Heart right ventricle (tissue), 16 donors: ENCODE measurements around the gene MTMR3. TPM values are rescaled to one million over a fixed set of nuclear protein-coding genes. Genes with fewer than 3 reads are reported as not detected.
"Not testable (repeated sequence)": the region's sequence is repeated elsewhere in the genome, so short reads cannot be mapped to it uniquely, and the experiment has no call there.

Source experiments
- ATAC-seq, 8 donors: fragments of 200-7000 bp; cut with Tn5 transposase; one replicate each; pipeline ENCODE4 v1.9.1; 2020; ENCODE audit warnings: mild to moderate bottlenecking in 8 of 8, moderate library complexity in 8 of 8, moderate number of reproducible peaks in 1 of 8
- DNase-seq, 2 donors: peaks; one replicate each; pipeline ENCODE4 v3.0.0-alpha.2; 2020
- H3K27ac ChIP-seq, 10 donors: fragments of 200-600 bp; sonication (generic) in 2 of 10; one replicate each; pipeline versions ENCODE4 v1.5.0 to v1.8.0; 2020 to 2022; ENCODE audit warnings: mild to moderate bottlenecking in 3 of 10
- H3K27me3 ChIP-seq, 7 donors: fragments of 200-600 bp; one replicate each; pipeline ENCODE4 v1.8.0; 2021 to 2022; ENCODE audit warnings: mild to moderate bottlenecking in 2 of 7
- H3K36me3 ChIP-seq, 9 donors: fragments of 200-600 bp; sonication (generic) in 1 of 9; one replicate each; pipeline versions ENCODE4 v1.5.0 to v1.8.0; 2020 to 2022; ENCODE audit warnings: mild to moderate bottlenecking in 2 of 9
- H3K4me1 ChIP-seq, 9 donors: fragments of 200-600 bp; sonication (generic) in 1 of 9; one replicate each; pipeline versions ENCODE4 v1.5.0 to v1.8.0; 2020 to 2022; ENCODE audit warnings: mild to moderate bottlenecking in 4 of 9
- H3K4me3 ChIP-seq, 10 donors: fragments of 200-600 bp; sonication (generic) in 2 of 10; one replicate each; pipeline versions ENCODE4 v1.5.0 to v1.8.0; 2020 to 2022; ENCODE audit warnings: mild to moderate bottlenecking in 7 of 10, moderate library complexity in 2 of 10
- H3K9me3 ChIP-seq, 11 donors: fragments of 200-600 bp in 10 of 11; sonication (generic) in 2 of 11; one replicate each; pipeline versions ENCODE4 v1.5.0 to v1.8.0; 2013 to 2022; ENCODE audit warnings: mild to moderate bottlenecking in 2 of 11, control low read depth in 1 of 11, moderate library complexity in 1 of 11
- CTCF ChIP-seq, 9 donors: fragments of 200-600 bp; sonication (generic) in 2 of 9; IDR thresholded peaks; one replicate each; pipeline versions ENCODE4 v1.5.0 to v1.8.0; 2021 to 2022; ENCODE audit warnings: antibody characterized with exemption in 9 of 9, mild to moderate bottlenecking in 5 of 9, moderate library complexity in 1 of 9
- WGBS, 2 donors: extraction: QIAGEN DNeasy Blood & Tissue Kit; methylation state at CpG; one replicate each; pipeline ENCODE4 v1.1.7; 2013; ENCODE audit warnings: inconsistent platforms in 1 of 2; 5-methylcytosine and 5-hydroxymethylcytosine counted together
- intact Hi-C, 10 donors: fragments of 100-400 bp; cut with DNase I; formaldehyde crosslinking; loops; one replicate each; pipeline versions ENCODE4 v1.11.1 to v1.14.2; 2022
- polyA plus RNA-seq, 2 donors: library from polyadenylated mRNA; stranded (reverse); fragments of 200-250 nt; gene quantifications; one replicate each; pipeline ENCODE4 v1.2.3, GENCODE V29; 2013
- total RNA-seq, 10 donors: library from RNA; stranded (reverse); fragmentation: NEBNext Ultra II Directional in 3 of 10; extraction: Animal tissue kit (Norgen Biotek cat#: 25700) in 3 of 10; gene quantifications; one replicate each; pipeline versions ENCODE4 v1.2.1 to v1.2.4, GENCODE V29; 2021 to 2023
- donor health status: Arrhythmogenic right ventricular cardiomyopathy.
- donor health status: ischemic (EF 13 %, LVEDD 7.1; RV severe dilation, severe dysfunction).
- donor health status: healthy with polysubstance abuse.
- donor health status: DM: no; HTN: yes; CAD: no.
- donor health status: DM: no; HTN: no; CAD: no.
- donor health status: ischemic (EF 25% LVEDD 6.9; RV normal size, moderate dysfunction).
- donor health status: ischemic (EF 25% LVEDD 5.7; RV mildly dilated, moderate dysfunction).
- donor health status: healthy.
- donor health status: DM: yes; HTN: yes; CAD: no.
- donor health status: Ischemic cardiomyopathy.
- donor health status: ischemic (EF 35%, LVEDD 5.7; RV mildly dilated, moderate dysfunction).
- donor health status: nonischemic (EF 11% LVEDD 7.7; RV severe dilation, severe dysfunction).
- donor health status: DM: yes; HTN: yes; CAD: no.
- donor health status: PGD.
- donor health status: ischemic (EF 29% LVEDD 5.4; RV normal size, mild dysfunction).
- donor health status: nonischemic (EF 23%, LVEDD 6.1; RV moderate dilation, normal function).

Gene MTMR3
- total and polyA plus RNA-seq, 12 donors, result 9.8 to 42.9 (median 34.6) TPM

DNA sequence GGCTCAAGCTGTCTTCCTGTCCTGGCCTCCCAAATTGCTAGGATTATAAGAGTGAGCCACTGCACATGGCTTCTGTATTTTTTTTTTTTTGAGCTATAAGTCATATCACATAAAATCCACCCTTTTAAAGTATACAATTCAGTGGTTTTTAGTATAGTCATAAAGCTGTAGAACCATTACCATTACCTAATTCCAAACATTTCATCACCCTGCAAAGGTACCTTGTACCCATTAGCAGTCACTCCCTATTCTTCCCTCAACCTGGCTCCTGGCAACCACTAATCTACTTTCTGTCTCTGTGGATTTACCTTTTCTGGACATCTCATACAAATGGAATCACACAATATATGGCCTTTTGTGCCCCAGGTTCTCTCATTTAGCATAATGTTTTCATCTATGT, 84.5 kb downstream of the MTMR3 start:
- Histone ChIP-seq H3K9me3 (no peaks in the 10 kb centered on the region), H3K27me3 (no peaks in the 10 kb centered on the region), H3K4me3 (no peak overlapping the region), H3K36me3 (peaks cover 0 to 23% (median 0%) of the 10 kb centered on the region in 9 donors), H3K27ac (no peak overlapping the region), H3K4me1 (peaks cover 0 to 14% (median 0%) of the 10 kb centered on the region in 9 donors)
- DNase-seq (no peak), ATAC-seq (no peak)
- no peak for TF ChIP-seq CTCF (IDR thresholded peaks at IDR 0.05)
- intact Hi-C loops, result no loop called here

- Histone ChIP-seq H3K27ac (no peak overlapping the region), H3K4me1 (peaks cover 0 to 13% (median 4%) of the 10 kb centered on the region in 9 donors), H3K9me3 (no peaks in the 10 kb centered on the region), H3K27me3 (no peaks in the 10 kb centered on the region), H3K36me3 (peaks cover 0 to 32% (median 4%) of the 10 kb centered on the region in 9 donors), H3K4me3 (no peak overlapping the region)
- no peak for DNase-seq
- WGBS, 2 donors, result 93 to 96% methylated on average over 3 of the region's 3 CpGs
- intact Hi-C loops, result no loop called here
- no peak for TF ChIP-seq CTCF (IDR thresholded peaks at IDR 0.05)
- no peak for ATAC-seq
These were observed 88.6 kb downstream of the MTMR3 start for GRCh38 chr22:29971607-29972006.

- ATAC-seq, result no peak
- Histone ChIP-seq H3K36me3 (peaks cover 0 to 32% (median 4%) of the 10 kb centered on the region in 9 donors), H3K4me1 (peaks cover 0 to 13% (median 4%) of the 10 kb centered on the region in 9 donors), H3K27ac (no peak overlapping the region), H3K4me3 (no peak overlapping the region), H3K9me3 (no peaks in the 10 kb centered on the region), H3K27me3 (no peaks in the 10 kb centered on the region)
- intact Hi-C loops, result no loop called here
- no peak for TF ChIP-seq CTCF (IDR thresholded peaks at IDR 0.05)
- no peak for DNase-seq
- WGBS, 2 donors, result 89 to 94% methylated on average over 2 of the region's 2 CpGs
These were observed 89.1 kb downstream of the MTMR3 start for GRCh38 chr22:29972121-29972520.

GRCh38 chr22:29973269-29973668, 90.3 kb downstream of the MTMR3 start:
- DNase-seq (no peak), ATAC-seq (no peak)
- 66 to 68% methylated on average over 4 of the region's 4 CpGs for WGBS, 2 donors
- intact Hi-C loops, result no loop called here
- TF ChIP-seq CTCF (IDR thresholded peaks at IDR 0.05), result no peak
- Histone ChIP-seq H3K36me3 (peaks cover 0 to 39% (median 4%) of the 10 kb centered on the region in 9 donors), H3K4me3 (no peak overlapping the region), H3K27me3 (no peaks in the 10 kb centered on the region), H3K4me1 (peaks cover 0 to 13% (median 4%) of the 10 kb centered on the region in 9 donors), H3K9me3 (no peaks in the 10 kb centered on the region), H3K27ac (no peak overlapping the region)

- peaks cover 0 to 13% (median 6%) of the 10 kb centered on the region in 9 donors for H3K4me1 ChIP-seq
- 89 to 97% methylated on average over 9 of the region's 9 CpGs for WGBS, 2 donors
- H3K4me3 ChIP-seq, ATAC-seq, DNase-seq, H3K27me3 ChIP-seq, intact Hi-C loops, H3K27ac ChIP-seq, H3K9me3 ChIP-seq: not testable (repeated sequence)
- peaks cover 0 to 43% (median 7%) of the 10 kb centered on the region in 9 donors for H3K36me3 ChIP-seq
These were observed 90.7 kb downstream of the MTMR3 start for GRCh38 chr22:29973680-29974079.
